Mesendoderm (in vitro differentiated cells): ENCODE data around the gene RBMS1.
"Not testable (repeated sequence)": the region's sequence is repeated elsewhere in the genome, so short reads cannot be mapped to it uniquely, and the experiment has no call there.

Source experiments
- DNase-seq: peaks from one replicate; pipeline ENCODE4 v3.0.0; 2013
- H2AK5ac ChIP-seq: 2 replicates; pipeline ENCODE4 v1.6.1; 2013; ENCODE audit warnings: low read length, inconsistent platforms
- H2BK120ac ChIP-seq: 2 replicates; pipeline ENCODE4 v1.6.1; 2013; ENCODE audit warnings: low read depth, mild to moderate bottlenecking, low read length, moderate library complexity, mixed read lengths
- H2BK15ac ChIP-seq: replicated peaks from 2 replicates; pipeline ENCODE4 v1.6.1; 2013; ENCODE audit warnings: low read depth, mild to moderate bottlenecking, moderate library complexity
- H2BK5ac ChIP-seq: 2 replicates; pipeline ENCODE4 v1.6.1; 2013; ENCODE audit warnings: low read length, inconsistent platforms
- H3K18ac ChIP-seq: 2 replicates; pipeline ENCODE4 v1.6.1; 2013; ENCODE audit warnings: mild to moderate bottlenecking, low read length, mixed read lengths
- H3K23ac ChIP-seq: one replicate; pipeline ENCODE4 v1.6.1; 2013; ENCODE audit warnings: low read length
- H3K27ac ChIP-seq: 2 replicates; pipeline ENCODE4 v1.5.1; 2013; ENCODE audit warnings: low read depth, mild to moderate bottlenecking, inconsistent platforms, low read length, moderate library complexity
- H3K27me3 ChIP-seq: 2 replicates; pipeline ENCODE4 v1.6.1; 2013; ENCODE audit warnings: low read length, control low read depth, mild to moderate bottlenecking, inconsistent platforms; ENCODE audit not compliant: insufficient read depth, poor library complexity
- H3K36me3 ChIP-seq: 2 replicates; pipeline ENCODE4 v1.6.1; 2013; ENCODE audit warnings: low read length, inconsistent platforms; ENCODE audit not compliant: control insufficient read depth, insufficient read depth
- H3K4ac ChIP-seq: one replicate; pipeline ENCODE4 v1.6.1; 2013; ENCODE audit warnings: low read depth, mild to moderate bottlenecking, low read length, moderate library complexity
- H3K4me1 ChIP-seq: 2 replicates; pipeline ENCODE4 v1.6.1; 2013; ENCODE audit warnings: low read depth, low read length, inconsistent platforms; ENCODE audit not compliant: control insufficient read depth
- H3K4me2 ChIP-seq: 2 replicates; pipeline ENCODE4 v1.6.1; 2013; ENCODE audit warnings: low read length
- H3K4me3 ChIP-seq: 2 replicates; pipeline ENCODE4 v1.5.1; 2013; ENCODE audit warnings: mild to moderate bottlenecking, low read length
- H3K56ac ChIP-seq: one replicate; pipeline ENCODE4 v1.6.1; 2013; ENCODE audit warnings: low read length
- H3K79me1 ChIP-seq: 2 replicates; pipeline ENCODE4 v1.6.1; 2013; ENCODE audit warnings: low read length, inconsistent platforms
- H3K79me2 ChIP-seq: 2 replicates; pipeline ENCODE4 v1.6.1; 2013; ENCODE audit warnings: mild to moderate bottlenecking, low read length; ENCODE audit not compliant: control insufficient read depth, insufficient read depth
- H3K9ac ChIP-seq: 2 replicates; pipeline ENCODE4 v1.6.1; 2013; ENCODE audit warnings: low read length, inconsistent platforms
- H4K5ac ChIP-seq: one replicate; pipeline ENCODE4 v1.6.1; 2013; ENCODE audit warnings: low read length
- H4K8ac ChIP-seq: one replicate; pipeline ENCODE4 v1.6.1; 2013; ENCODE audit warnings: low read depth, mild to moderate bottlenecking, control low read depth, low read length, moderate library complexity
- WGBS: extraction: QIAGEN DNeasy Blood & Tissue Kit; methylation state at CpG from one replicate; pipeline ENCODE4 v1.1.7; 2013; ENCODE audit warnings: low lambda C conversion rate, missing lambda C conversion rate; ENCODE audit not compliant: insufficient coverage; ENCODE audit errors: extremely low coverage; 5-methylcytosine and 5-hydroxymethylcytosine counted together

RBMS1 gene

GRCh38 chr2:160439038-160439437 lies 54.6 kb downstream of the RBMS1 start:
- no CpG with 5 or more reads among the region's 32 CpGs for WGBS
- H4K5ac ChIP-seq, H2BK15ac ChIP-seq: not testable (repeated sequence)

GRCh38 chr2:160437273-160437672 lies 56.3 kb downstream of the RBMS1 start:
- Histone ChIP-seq H2AK5ac (no peak overlapping the region), H2BK5ac (no peak overlapping the region), H3K4me2 (no peak overlapping the region), H3K4me1 (no peaks in the 10 kb centered on the region), H3K79me1 (peaks cover 18% of the 10 kb centered on the region), H3K56ac (no peak overlapping the region), H3K4ac (no peak overlapping the region), H3K4me3 (no peak overlapping the region), H2BK15ac (no peak overlapping the region), H3K18ac (no peak overlapping the region), H3K36me3 (no peaks in the 10 kb centered on the region), H2BK120ac (no peak overlapping the region), H3K27me3 (no peaks in the 10 kb centered on the region), H3K9ac (no peak overlapping the region), H3K79me2 (peaks cover 10% of the 10 kb centered on the region), H4K8ac (no peak overlapping the region), H4K5ac (no peak overlapping the region), H3K27ac (no peak overlapping the region), H3K23ac (no peak overlapping the region)
- WGBS, result no CpG with 5 or more reads among the region's 4 CpGs
- no peak for DNase-seq

More at GRCh38 chr2:160439038-160439437, 54.6 kb downstream of the RBMS1 start:
- H3K23ac ChIP-seq, H2AK5ac ChIP-seq, DNase-seq, H3K4ac ChIP-seq, H3K4me1 ChIP-seq, H3K27me3 ChIP-seq, H3K36me3 ChIP-seq, H3K9ac ChIP-seq, H4K8ac ChIP-seq, H3K18ac ChIP-seq, H3K4me3 ChIP-seq, H3K56ac ChIP-seq, H3K4me2 ChIP-seq, H3K27ac ChIP-seq, H2BK5ac ChIP-seq, H2BK120ac ChIP-seq: not testable (repeated sequence)
- H3K79me2 ChIP-seq, result peaks cover 10% of the 10 kb centered on the region
- peaks cover 18% of the 10 kb centered on the region for H3K79me1 ChIP-seq

- H2BK15ac ChIP-seq, result no peak overlapping the region
- H4K5ac ChIP-seq, result no peak overlapping the region
- no peak overlapping the region for H2AK5ac ChIP-seq
- DNase-seq, result no peak
- H3K56ac ChIP-seq, result no peak overlapping the region
- H4K8ac ChIP-seq, result no peak overlapping the region
- H3K4me1 ChIP-seq, result no peaks in the 10 kb centered on the region
- no peaks in the 10 kb centered on the region for H3K36me3 ChIP-seq
- no peak overlapping the region for H3K27ac ChIP-seq
- H2BK120ac ChIP-seq, result no peak overlapping the region
- H3K79me1 ChIP-seq, result peaks cover 11% of the 10 kb centered on the region
- no peak overlapping the region for H3K18ac ChIP-seq
- no peak overlapping the region for H3K23ac ChIP-seq
- WGBS, result no CpG with 5 or more reads among the region's 3 CpGs
- no peak overlapping the region for H3K4ac ChIP-seq
- H3K9ac ChIP-seq, result no peak overlapping the region
- peaks cover 8% of the 10 kb centered on the region for H3K79me2 ChIP-seq
- H3K4me3 ChIP-seq, result no peak overlapping the region
- no peak overlapping the region for H2BK5ac ChIP-seq
- H3K4me2 ChIP-seq, result no peak overlapping the region
- H3K27me3 ChIP-seq, result no peaks in the 10 kb centered on the region
Observed at GRCh38 chr2:160434254-160434948, 59.2 kb downstream of the RBMS1 start.

- no peak overlapping the region for H4K8ac ChIP-seq
- no peak overlapping the region for H3K9ac ChIP-seq
- H4K5ac ChIP-seq, result no peak overlapping the region
- H3K36me3 ChIP-seq, result no peaks in the 10 kb centered on the region
- no peak overlapping the region for H3K23ac ChIP-seq
- no peak overlapping the region for H3K4me3 ChIP-seq
- no peaks in the 10 kb centered on the region for H3K27me3 ChIP-seq
- H3K27ac ChIP-seq, result no peak overlapping the region
- peaks cover 11% of the 10 kb centered on the region for H3K79me1 ChIP-seq
- no peak overlapping the region for H3K4ac ChIP-seq
- H3K18ac ChIP-seq, result no peak overlapping the region
- H2BK15ac ChIP-seq, result no peak overlapping the region
- H3K79me2 ChIP-seq, result peaks cover 8% of the 10 kb centered on the region
- H2BK5ac ChIP-seq, result no peak overlapping the region
- no peak overlapping the region for H3K4me2 ChIP-seq
- DNase-seq, result no peak
- no peak overlapping the region for H3K56ac ChIP-seq
- no peaks in the 10 kb centered on the region for H3K4me1 ChIP-seq
- no peak overlapping the region for H2BK120ac ChIP-seq
- no peak overlapping the region for H2AK5ac ChIP-seq
- WGBS, result no CpG with 5 or more reads among the region's 4 CpGs
Observed at GRCh38 chr2:160433466-160434140, 60.0 kb downstream of the RBMS1 start.

- Histone ChIP-seq H4K5ac (no peak overlapping the region), H3K4me3 (no peak overlapping the region), H3K36me3 (no peaks in the 10 kb centered on the region), H3K4ac (no peak overlapping the region), H3K23ac (no peak overlapping the region), H2AK5ac (no peak overlapping the region), H3K4me1 (no peaks in the 10 kb centered on the region), H4K8ac (no peak overlapping the region), H3K79me1 (peaks cover 11% of the 10 kb centered on the region), H3K79me2 (peaks cover 8% of the 10 kb centered on the region), H2BK5ac (no peak overlapping the region), H3K18ac (no peak overlapping the region), H2BK120ac (no peak overlapping the region), H3K56ac (no peak overlapping the region), H2BK15ac (no peak overlapping the region), H3K27me3 (no peaks in the 10 kb centered on the region), H3K27ac (no peak overlapping the region), H3K9ac (no peak overlapping the region), H3K4me2 (no peak overlapping the region)
- peak; percentile 57 for DNase-seq
- WGBS, result no CpG with 5 or more reads among the region's 4 CpGs
Observed at GRCh38 chr2:160432633-160433032, 61.0 kb downstream of the RBMS1 start.
